CD14-positive monocyte (primary cell): ENCODE data around the gene TMEM132D. TPM values are rescaled to one million over a fixed set of nuclear protein-coding genes. Genes with fewer than 3 reads are reported as not detected.

Experiments used
- DNase-seq, 3 donors: peaks; one replicate each; pipeline ENCODE4 v3.0.0-alpha.2; 2011 to 2022
- H2AFZ ChIP-seq: 2 replicates; pipeline ENCODE4 v1.6.0; 2012; ENCODE audit warnings: mild to moderate bottlenecking, low read depth, low read length, inconsistent platforms; ENCODE audit not compliant: insufficient read depth, poor library complexity, severe bottlenecking
- H3K27ac ChIP-seq, 2 donors: 1 replicate in 1 of 2; 2 replicates in 1 of 2; pipeline ENCODE4 v1.5.1; 2012 to 2013; ENCODE audit warnings: low read length in 2 of 2, control low read depth in 1 of 2, inconsistent platforms in 1 of 2, low read depth in 1 of 2, mild to moderate bottlenecking in 1 of 2
- H3K27me3 ChIP-seq, 2 donors: one replicate each; pipeline versions ENCODE4 v1.6.0 to v1.6.1; 2011 to 2013; ENCODE audit warnings: low read length in 2 of 2; ENCODE audit not compliant: control insufficient read depth in 2 of 2, insufficient read depth in 2 of 2
- H3K36me3 ChIP-seq, 2 donors: replicated peaks in 1 of 2; 1 replicate in 1 of 2; 2 replicates in 1 of 2; pipeline versions ENCODE4 v1.5.1 to v1.6.1; 2012 to 2013; ENCODE audit warnings: low read length in 2 of 2, control low read depth in 1 of 2, inconsistent platforms in 1 of 2, mild to moderate bottlenecking in 1 of 2; ENCODE audit not compliant: insufficient read depth in 2 of 2, control insufficient read depth in 1 of 2
- H3K4me1 ChIP-seq, 2 donors: 1 replicate in 1 of 2; 2 replicates in 1 of 2; pipeline versions ENCODE4 v1.5.1 to v1.6.1; 2012 to 2013; ENCODE audit warnings: low read length in 2 of 2, control low read depth in 1 of 2, inconsistent platforms in 1 of 2, mild to moderate bottlenecking in 1 of 2, moderate library complexity in 1 of 2; ENCODE audit not compliant: insufficient read depth in 2 of 2, control insufficient read depth in 1 of 2
- H3K4me2 ChIP-seq: replicated peaks from 2 replicates; pipeline ENCODE3; 2012; ENCODE audit warnings: low read length, moderate library complexity, mild to moderate bottlenecking; ENCODE audit not compliant: poor library complexity, severe bottlenecking; ENCODE audit errors: extremely low read depth
- H3K4me3 ChIP-seq, 3 experiments: fragments of 200-600 bp in 1 of 3; sonication (generic) in 1 of 3; replicated peaks in 1 of 3; 1 replicate in 2 of 3; 2 replicates in 1 of 3; pipeline ENCODE4 v1.5.1; 2011 to 2013; ENCODE audit warnings: low read length in 3 of 3, mild to moderate bottlenecking in 3 of 3, control low read depth in 2 of 3, low read depth in 2 of 3, inconsistent platforms in 1 of 3, moderate library complexity in 1 of 3
- H3K79me2 ChIP-seq: 2 replicates; pipeline ENCODE4 v1.6.0; 2012; ENCODE audit warnings: mild to moderate bottlenecking, control low read depth, inconsistent platforms, low read length, moderate library complexity; ENCODE audit not compliant: insufficient read depth
- H3K9ac ChIP-seq: 2 replicates; pipeline ENCODE4 v1.6.0; 2017; ENCODE audit warnings: low read length, mild to moderate bottlenecking; ENCODE audit not compliant: insufficient read depth, poor library complexity, severe bottlenecking
- H3K9me3 ChIP-seq, 2 donors: replicated peaks in 1 of 2; 1 replicate in 1 of 2; 2 replicates in 1 of 2; pipeline versions ENCODE4 v1.5.1 to v1.6.1; 2012 to 2013; ENCODE audit warnings: low read length in 2 of 2, control low read depth in 1 of 2; ENCODE audit not compliant: control insufficient read depth in 1 of 2, insufficient read depth in 1 of 2
- H4K20me1 ChIP-seq: 2 replicates; pipeline ENCODE4 v1.6.0; 2012; ENCODE audit warnings: mild to moderate bottlenecking, low read length, control low read depth, moderate library complexity; ENCODE audit not compliant: insufficient read depth
- H3K27ac Mint-ChIP-seq, 7 donors: one replicate each; pipeline ENCODE4 v1.8.0; 2020; ENCODE audit warnings: mild to moderate bottlenecking in 7 of 7, mixed read lengths in 7 of 7, moderate library complexity in 6 of 7, inconsistent platforms in 2 of 7
- H3K27me3 Mint-ChIP-seq, 3 donors: one replicate each; pipeline ENCODE4 v1.8.0; 2021 to 2022; ENCODE audit warnings: low read depth in 3 of 3, mild to moderate bottlenecking in 3 of 3, mixed read lengths in 3 of 3, moderate library complexity in 3 of 3, inconsistent platforms in 1 of 3
- H3K36me3 Mint-ChIP-seq, 2 donors: one replicate each; pipeline ENCODE4 v1.8.0; 2020; ENCODE audit warnings: mixed read lengths in 2 of 2, inconsistent platforms in 1 of 2, mild to moderate bottlenecking in 1 of 2
- H3K4me1 Mint-ChIP-seq: one replicate; pipeline ENCODE4 v1.8.0; 2020; ENCODE audit warnings: mild to moderate bottlenecking, mixed read lengths
- H3K4me3 Mint-ChIP-seq, 2 donors: one replicate each; pipeline ENCODE4 v1.8.0; 2020; ENCODE audit warnings: mild to moderate bottlenecking in 2 of 2, mixed read lengths in 2 of 2, moderate library complexity in 1 of 2
- H3K9me3 Mint-ChIP-seq, 7 donors: one replicate each; pipeline ENCODE4 v1.8.0; 2020 to 2022; ENCODE audit warnings: mixed read lengths in 7 of 7, mild to moderate bottlenecking in 6 of 7, moderate library complexity in 6 of 7, inconsistent platforms in 2 of 7
- WGBS: methylation state at CpG from one replicate; pipeline ENCODE4 v1.1.5; 2013; ENCODE audit warnings: missing lambda C conversion rate; ENCODE audit not compliant: insufficient coverage; 5-methylcytosine and 5-hydroxymethylcytosine counted together
- intact Hi-C, 2 donors: fragments of 100-400 bp; cut with micrococcal nuclease; formaldehyde crosslinking; loops; one replicate each; pipeline versions ENCODE4 v1.15.0 to v1.15.1; 2023
- polyA plus RNA-seq, 3 donors: library from polyadenylated mRNA; depleted of rRNA in 1 of 3; unstranded in 2 of 3; stranded (reverse) in 1 of 3; fragments of 300-500 nt in 2 of 3; fragments of >200 nt in 1 of 3; fragmentation: Illumina TruSeq in 2 of 3; gene quantifications; 1 replicate in 2 of 3; 2 replicates in 1 of 3; pipeline ENCODE4 v1.2.3, GENCODE V29; 2012 to 2021
- TF ChIP-seq, protein P1 (sequence below): fragments of 200-600 bp; IDR thresholded peaks from one replicate; pipeline ENCODE4 v1.8.0; 2022; ENCODE audit warnings: antibody characterized with exemption, mild to moderate bottlenecking

The TMEM132D gene
- polyA plus RNA-seq, 3 donors = 0.04 TPM; not detected in 2

DNA sequence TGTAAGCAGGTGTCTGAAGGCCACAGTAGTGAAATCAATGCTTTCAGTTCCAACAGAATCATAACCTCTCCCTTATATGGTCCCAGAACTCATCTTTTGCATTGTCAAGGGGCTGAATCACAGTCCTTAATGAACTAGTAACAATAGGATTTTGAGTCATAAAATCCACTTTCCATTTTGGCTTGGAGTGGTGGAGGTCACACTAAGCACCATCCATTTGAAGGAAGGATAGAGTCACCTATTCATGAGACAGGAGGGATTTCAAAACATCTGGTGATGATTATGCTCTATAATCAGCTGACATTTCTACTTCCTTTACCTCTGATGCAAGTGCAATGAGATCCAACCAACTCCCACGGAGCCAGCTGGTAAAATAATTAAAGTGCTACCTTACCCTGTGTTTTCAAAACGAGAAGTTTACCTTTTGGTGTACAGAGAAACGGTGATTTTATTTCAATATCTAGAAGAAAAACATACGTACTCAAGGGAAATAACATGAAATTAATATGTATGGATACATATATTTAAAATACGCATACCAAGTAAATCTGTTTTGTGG is 59.1 kb downstream of the TMEM132D start:
- WGBS = no CpG with 5 or more reads among the region's 5 CpGs
- Mint-ChIP-seq H3K27me3 (no peaks in the 10 kb centered on the region), H3K36me3 (no peaks in the 10 kb centered on the region), H3K4me3 (no peak overlapping the region), H3K4me1 (no peaks in the 10 kb centered on the region), H3K9me3 (peaks cover 0 to 3% (median 0%) of the 10 kb centered on the region in 7 donors), H3K27ac (no peak overlapping the region)
- Histone ChIP-seq H3K9ac (no peak overlapping the region), H3K4me3 (no peak overlapping the region), H3K4me2 (no peak overlapping the region), H2AFZ (no peak overlapping the region), H3K9me3 (no peaks in the 10 kb centered on the region), H3K4me1 (no peaks in the 10 kb centered on the region), H4K20me1 (no peaks in the 10 kb centered on the region), H3K79me2 (no peaks in the 10 kb centered on the region), H3K36me3 (no peaks in the 10 kb centered on the region), H3K27me3 (no peaks in the 10 kb centered on the region), H3K27ac (no peak overlapping the region)
- TF ChIP-seq, protein P1, sequence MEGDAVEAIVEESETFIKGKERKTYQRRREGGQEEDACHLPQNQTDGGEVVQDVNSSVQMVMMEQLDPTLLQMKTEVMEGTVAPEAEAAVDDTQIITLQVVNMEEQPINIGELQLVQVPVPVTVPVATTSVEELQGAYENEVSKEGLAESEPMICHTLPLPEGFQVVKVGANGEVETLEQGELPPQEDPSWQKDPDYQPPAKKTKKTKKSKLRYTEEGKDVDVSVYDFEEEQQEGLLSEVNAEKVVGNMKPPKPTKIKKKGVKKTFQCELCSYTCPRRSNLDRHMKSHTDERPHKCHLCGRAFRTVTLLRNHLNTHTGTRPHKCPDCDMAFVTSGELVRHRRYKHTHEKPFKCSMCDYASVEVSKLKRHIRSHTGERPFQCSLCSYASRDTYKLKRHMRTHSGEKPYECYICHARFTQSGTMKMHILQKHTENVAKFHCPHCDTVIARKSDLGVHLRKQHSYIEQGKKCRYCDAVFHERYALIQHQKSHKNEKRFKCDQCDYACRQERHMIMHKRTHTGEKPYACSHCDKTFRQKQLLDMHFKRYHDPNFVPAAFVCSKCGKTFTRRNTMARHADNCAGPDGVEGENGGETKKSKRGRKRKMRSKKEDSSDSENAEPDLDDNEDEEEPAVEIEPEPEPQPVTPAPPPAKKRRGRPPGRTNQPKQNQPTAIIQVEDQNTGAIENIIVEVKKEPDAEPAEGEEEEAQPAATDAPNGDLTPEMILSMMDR = no peak
- intact Hi-C loops = no loop called here
- no peak for DNase-seq

DNA sequence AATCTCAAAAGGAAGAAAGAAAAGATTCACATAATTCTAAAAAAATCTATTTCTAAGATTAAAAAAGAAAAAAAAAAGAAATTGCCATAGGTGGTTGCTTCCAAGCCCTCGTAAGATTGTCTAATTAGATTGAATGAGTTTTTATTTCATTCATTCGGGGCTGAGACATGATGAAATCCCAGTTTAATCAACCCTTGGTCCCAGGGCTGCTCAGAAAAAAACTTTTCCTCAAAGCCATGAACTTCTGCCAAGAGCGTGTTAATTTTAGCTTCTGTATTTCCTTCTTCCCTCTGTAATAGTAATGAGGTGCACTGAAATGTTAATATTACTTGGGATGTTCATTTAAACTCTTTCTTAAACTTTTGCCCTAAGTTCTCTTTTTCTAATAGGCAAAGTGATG is 62.6 kb downstream of the TMEM132D start:
- no peaks in the 10 kb centered on the region for H3K4me1 ChIP-seq
- no peaks in the 10 kb centered on the region for H3K36me3 Mint-ChIP-seq
- no peaks in the 10 kb centered on the region for H3K4me1 Mint-ChIP-seq
- H3K27me3 Mint-ChIP-seq = no peaks in the 10 kb centered on the region
- no peak overlapping the region for H3K27ac ChIP-seq
- TF ChIP-seq, protein P1 = no peak
- H3K4me3 Mint-ChIP-seq = no peak overlapping the region
- no peak overlapping the region for H3K4me2 ChIP-seq
- no peaks in the 10 kb centered on the region for H3K79me2 ChIP-seq
- intact Hi-C loops = no loop called here
- no peaks in the 10 kb centered on the region for H4K20me1 ChIP-seq
- H3K4me3 ChIP-seq = no peak overlapping the region
- no peaks in the 10 kb centered on the region for H3K9me3 Mint-ChIP-seq
- no peaks in the 10 kb centered on the region for H3K36me3 ChIP-seq
- no peak overlapping the region for H2AFZ ChIP-seq
- no peak overlapping the region for H3K9ac ChIP-seq
- no peak for DNase-seq
- no CpG with 5 or more reads among the region's 3 CpGs for WGBS
- H3K9me3 ChIP-seq = no peaks in the 10 kb centered on the region
- no peak overlapping the region for H3K27ac Mint-ChIP-seq
- H3K27me3 ChIP-seq = no peaks in the 10 kb centered on the region
